ENCODE data around the gene PMPCB.

The PMPCB gene

DNA sequence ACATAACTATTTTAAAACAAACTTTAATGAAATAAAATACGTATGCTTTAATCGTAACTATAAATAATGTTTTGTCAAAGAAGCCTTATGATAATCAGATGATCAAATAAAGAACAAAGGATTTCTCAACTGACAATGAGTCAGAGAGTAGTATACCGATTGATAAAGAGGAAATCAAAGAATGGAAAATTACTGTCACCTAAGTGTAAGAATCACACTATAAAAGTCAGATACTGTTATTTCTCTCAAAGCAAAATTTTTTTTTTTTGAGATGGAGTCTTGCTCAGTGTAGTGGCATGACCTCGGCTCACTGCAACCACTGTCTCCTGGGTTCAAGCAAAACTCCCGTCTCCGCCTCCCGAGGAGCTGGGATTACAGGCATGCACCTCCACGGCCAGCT, 28.5 kb downstream of the PMPCB start:
- no peak for DNase-seq (ENCODE audit: low read depth in 2 of 2)

DNA sequence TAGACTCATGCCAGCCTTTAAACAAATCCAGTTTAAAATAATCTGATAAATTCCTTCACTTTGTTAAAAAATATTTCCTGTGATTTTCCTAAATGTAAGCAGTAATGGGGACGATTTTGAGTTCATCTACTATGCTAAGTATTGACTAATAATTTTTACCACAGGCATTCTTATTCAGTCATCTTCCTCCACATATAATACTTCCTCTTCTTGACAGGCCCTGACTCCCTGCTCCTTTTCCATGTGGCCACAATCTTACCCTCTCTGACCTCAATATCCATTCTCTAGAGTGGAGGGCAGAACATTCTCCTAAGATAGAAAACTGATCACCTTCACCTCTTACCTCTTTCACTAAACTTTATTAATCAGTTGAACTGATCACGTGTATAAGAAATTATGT, 39.5 kb downstream of the PMPCB start:
- no peak for DNase-seq (ENCODE audit: low read depth in 2 of 2)

DNA sequence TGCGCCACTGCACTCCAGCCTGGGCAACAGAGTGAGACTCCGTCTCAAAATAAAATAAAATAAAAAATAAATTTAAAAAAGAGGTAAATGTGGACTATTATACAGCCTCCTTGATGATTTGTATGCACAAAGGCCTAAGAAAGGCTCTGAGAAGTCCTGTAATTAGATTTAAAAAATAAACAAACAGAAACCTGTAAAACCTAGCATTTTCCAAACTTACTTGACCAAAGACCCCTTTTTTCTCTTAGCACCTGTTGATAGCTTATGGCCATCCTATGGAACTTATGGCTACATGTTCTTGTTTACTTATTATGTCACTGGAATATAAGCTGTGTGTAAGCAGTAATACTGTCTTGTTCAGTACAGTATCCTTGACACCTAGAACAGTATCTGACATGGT, 41.6 kb downstream of the PMPCB start:
- no peak for DNase-seq (ENCODE audit: low read depth in 2 of 2)

DNA sequence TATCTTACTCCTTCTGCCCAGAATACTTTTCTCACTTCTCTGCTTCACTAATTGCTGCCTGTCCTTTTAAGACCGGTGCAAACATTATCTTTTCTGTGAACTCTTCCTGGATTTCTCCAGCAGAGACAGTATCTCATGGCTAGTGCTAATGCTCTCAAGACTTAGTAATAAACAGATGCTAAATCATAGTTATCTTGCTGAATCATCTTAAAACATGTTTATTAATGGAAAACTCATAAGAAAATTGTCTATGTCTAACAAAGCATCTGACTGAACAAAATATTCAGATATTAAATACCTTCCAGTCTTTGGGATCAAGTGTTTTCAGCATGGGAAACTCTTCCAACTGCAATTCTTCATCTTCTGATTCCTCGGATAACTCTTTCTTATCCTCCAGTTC, 44.2 kb downstream of the PMPCB start:
- DNase-seq (ENCODE audit: low read depth in 2 of 2), result no peak

DNA sequence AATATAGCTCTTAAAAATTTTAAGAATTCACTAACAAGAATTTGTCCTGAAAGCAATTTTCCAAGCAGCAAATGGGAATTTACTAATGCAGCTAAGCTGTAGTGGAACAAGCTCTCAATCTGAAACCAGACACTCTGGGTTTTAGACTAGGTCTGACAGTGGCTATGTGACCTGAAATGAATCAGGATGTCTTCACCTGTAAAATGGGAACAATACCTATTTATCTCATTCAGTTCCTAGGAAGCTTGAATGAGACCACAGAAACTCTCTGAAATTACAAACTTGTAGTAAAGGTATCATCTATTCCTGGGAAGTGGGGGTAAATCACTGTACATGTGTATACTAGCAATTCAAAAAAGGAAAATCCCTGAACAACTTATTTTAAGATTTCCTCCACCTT, 46.1 kb downstream of the PMPCB start:
- no peak for DNase-seq (ENCODE audit: low read depth in 2 of 2)

DNA sequence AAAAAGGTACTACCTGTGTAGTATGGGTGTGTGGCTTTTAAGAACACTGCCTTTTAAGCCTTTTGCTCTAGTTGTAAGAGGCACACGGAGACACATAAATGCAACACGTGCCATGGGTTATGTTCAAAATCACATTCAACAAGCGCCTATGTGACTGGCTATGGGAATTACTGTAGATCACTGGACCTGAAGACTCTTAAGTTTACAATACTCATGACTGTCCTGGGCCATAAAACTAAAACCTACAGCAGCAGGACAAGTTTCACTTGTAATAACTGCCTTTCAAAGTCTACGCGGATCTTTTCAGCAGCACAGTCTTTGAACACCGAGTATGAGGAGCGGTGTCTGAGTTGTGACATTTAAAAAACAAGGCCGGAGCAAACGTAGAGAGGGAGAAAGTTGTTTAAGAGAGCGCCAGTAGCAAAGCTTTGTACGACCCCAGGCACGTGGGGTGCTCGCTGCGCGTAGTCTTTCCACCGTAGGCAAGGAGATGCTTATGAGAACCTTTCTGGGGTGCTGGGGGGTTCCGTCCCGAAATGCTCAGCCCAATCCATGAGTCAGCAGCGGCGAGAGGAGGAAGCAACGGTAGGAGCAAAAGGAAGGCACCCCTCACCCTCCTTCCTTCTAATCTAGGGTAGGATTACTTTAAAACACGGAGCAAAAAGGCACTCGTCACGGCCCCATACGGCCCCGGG, 46.7 kb downstream of the PMPCB start:
- peak; percentile 15 to 19 for DNase-seq (ENCODE audit: low read depth in 2 of 2)

DNA sequence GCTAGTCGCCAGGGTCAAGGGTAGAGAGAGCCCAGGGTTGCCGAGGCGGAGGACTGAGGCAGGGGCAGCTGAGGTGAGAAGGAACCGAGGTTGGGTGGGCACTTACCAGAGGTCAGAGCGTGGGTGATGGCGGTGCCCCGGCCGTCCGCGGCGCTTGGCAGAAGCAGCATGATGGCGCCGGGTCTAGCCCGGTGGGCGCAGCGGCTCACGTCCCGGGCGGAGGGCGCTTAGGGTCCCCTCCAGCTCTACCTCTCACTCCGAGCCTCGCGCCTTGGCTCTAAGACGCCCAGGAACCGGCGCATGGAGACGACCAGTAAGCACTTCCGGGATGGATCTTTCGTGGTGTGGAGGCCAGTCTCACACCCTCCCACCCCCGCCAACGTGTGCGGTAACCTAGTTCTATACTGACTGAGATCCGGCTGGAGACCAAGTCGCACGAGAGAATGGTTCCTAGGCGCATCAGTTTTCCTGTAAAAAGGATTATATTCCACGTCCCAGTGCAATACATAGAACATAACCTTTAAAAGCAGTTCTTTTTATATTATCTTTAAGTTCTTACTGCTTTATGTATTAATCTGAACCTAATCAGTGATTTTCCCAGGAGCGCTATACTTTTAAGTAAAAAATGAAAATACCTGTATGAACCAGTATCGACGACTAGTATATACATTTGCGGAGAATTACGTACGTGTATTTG, 47.4 kb downstream of the PMPCB start, which contains the start of gene DNAJC2:
Gene DNAJC2, minus strand, starts transcription at position 315 of the 697 bp plus-strand sequence. Its CDS starts 145 bp downstream, at position 170.
- peak; percentile 73 to 81 for DNase-seq (ENCODE audit: low read depth in 2 of 2)

DNA sequence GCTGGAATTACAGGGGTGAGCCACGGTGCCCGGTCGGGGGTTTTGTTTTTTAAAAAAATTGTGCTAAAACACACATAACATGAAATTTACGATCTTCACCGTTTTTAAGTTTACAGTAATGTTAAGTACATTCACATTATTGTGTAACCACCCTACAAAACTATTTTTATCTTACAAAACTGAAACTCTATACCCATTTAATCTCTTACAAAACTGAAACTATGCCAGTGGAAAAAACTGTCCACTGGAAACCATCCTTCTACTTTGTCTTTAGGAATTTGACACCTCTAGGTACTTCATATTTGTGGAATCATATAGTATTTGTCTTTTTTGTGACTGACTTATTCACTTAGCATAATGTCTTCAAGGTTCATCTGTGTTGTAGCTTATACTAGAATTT, 49.2 kb downstream of the PMPCB start:
- no peak for DNase-seq (ENCODE audit: low read depth in 2 of 2)

DNA sequence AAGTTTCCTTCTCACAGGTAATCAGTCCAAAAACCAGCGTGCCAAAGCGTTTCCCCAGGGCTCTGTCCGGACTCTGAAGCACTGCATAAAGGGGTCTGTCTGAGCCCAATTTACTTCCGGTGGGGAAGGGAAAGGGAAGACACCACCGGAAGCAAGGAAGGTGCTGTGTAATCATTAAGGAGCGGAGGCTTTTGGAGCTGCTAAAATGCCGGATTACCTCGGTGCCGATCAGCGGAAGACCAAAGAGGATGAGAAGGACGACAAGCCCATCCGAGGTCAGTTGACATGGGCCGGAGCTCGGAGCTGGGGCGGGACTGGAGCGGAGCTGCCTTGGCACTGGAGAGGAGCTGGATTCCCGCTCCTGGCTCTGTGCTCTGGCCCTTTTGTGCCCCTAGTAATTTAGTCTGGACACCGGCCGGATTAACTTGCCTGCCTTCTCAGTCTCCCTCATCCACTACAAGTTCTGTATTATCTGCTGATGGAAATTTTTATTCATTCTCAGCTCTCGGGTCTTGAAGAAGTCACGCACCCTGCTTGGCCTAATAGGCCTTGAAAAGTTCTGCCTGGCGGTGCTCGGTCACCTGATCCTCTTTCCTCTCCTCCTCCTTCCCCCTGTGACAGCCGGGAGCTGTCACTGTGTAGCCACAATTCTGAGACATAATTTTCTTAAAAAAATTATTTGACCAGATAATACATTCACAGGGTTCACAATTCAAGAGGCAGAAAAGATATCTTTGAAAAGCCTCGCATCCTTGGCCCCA, 50.5 kb downstream of the PMPCB start, which contains the start of gene PSMC2:
Gene PSMC2, plus strand, starts transcription at position 137 of the 761 bp plus-strand sequence. Its CDS starts 69 bp downstream, at position 206.
- DNase-seq (ENCODE audit: low read depth in 2 of 2), result peak; percentile 66 to 77

DNA sequence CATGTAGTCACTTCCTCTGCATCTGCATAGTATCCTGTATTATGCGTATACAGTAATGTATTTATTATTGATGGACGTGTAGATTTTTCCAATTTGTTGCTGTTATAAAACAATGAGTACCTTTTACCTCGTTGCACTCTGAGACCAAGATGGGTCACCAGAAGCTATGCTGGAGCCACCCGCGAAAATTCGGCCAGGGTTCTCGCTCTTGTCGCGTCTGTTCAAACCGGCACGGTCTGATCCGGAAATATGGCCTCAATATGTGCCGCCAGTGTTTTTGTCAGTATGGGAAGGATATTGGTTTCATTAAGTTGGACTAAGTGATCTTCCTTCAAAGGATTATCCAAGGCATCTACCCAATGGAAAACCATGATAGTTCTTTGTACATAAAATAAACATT, 51.2 kb downstream of the PMPCB start:
- DNase-seq (ENCODE audit: low read depth in 2 of 2), result no peak

DNA sequence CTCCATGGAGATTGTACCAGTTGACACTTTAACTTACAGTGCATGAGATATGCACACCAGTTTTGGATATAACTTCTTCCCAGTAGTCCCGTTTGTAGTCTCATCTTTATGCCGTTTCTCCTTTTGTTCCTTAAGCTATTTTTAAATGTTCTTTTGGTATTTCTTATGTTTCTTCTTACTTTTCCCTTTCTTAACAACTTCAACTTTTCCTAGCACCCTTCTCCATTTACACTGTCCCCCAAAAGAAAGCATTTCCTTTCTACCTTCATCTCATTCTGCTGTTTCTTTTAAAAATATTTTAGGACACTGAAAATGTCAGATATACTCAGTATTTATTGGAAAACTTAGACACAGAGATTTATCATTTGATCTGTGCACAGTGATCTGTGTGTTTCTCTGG, 51.7 kb downstream of the PMPCB start:
- no peak for DNase-seq (ENCODE audit: low read depth in 2 of 2)

DNA sequence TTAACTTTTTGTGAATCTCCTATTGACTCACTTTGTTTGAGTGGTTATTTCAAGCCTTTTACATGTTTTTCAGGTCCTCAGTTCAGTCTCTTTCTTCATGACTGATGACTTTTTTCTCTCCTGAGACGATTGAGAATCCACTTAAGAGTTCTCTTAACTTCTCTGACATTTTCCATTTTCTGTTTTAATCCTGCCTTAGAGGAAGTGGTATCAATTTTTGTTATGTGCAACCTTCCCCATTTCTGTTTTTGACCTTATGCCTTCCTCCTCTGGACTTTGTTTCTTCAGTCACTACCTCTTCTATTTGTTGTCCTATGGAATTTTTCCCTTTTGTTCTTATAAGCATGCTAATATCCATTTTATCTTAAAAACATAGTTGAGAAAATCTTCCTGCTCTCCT, 52.6 kb downstream of the PMPCB start:
- no peak for DNase-seq (ENCODE audit: low read depth in 2 of 2)
